Brain microvascular endothelial cell (primary cell): ENCODE data around the gene DPPA2.

Experiments used
- DNase-seq: peaks from one replicate; pipeline ENCODE4 v3.0.0-alpha.2; 2020
- H3K27ac ChIP-seq: fragments of 250-450 bp; sonication (Bioruptor Pico); 2 replicates; pipeline ENCODE4 v1.5.1; 2020; ENCODE audit warnings: mild to moderate bottlenecking, moderate library complexity
- H3K27me3 ChIP-seq: fragments of 250-450 bp; sonication (Bioruptor Pico); replicated peaks from 2 replicates; pipeline ENCODE4 v1.5.1; 2020; ENCODE audit warnings: mild to moderate bottlenecking
- H3K36me3 ChIP-seq: fragments of 250-450 bp; sonication (Bioruptor Pico); replicated peaks from 2 replicates; pipeline ENCODE4 v1.5.1; 2020; ENCODE audit warnings: mild to moderate bottlenecking
- H3K4me3 ChIP-seq: 2 replicates; pipeline ENCODE4 v1.5.1; 2011; ENCODE audit warnings: low read depth, mild to moderate bottlenecking, control low read depth, low read length, moderate library complexity
- CTCF ChIP-seq: IDR thresholded peaks from 2 replicates; pipeline ENCODE4 v1.5.1; 2011; ENCODE audit warnings: low read depth, mild to moderate bottlenecking, moderate library complexity, low read length, control low read depth, inconsistent platforms; ENCODE audit errors: missing control alignments
- in situ Hi-C: cut with HindIII; loops from 2 replicates; pipeline ENCODE4 v1.10.0; 2017; ENCODE audit warnings: low sequenced_read_pairs, low pct_ligation_motif_present

The DPPA2 gene

GRCh38 chr3:109339714-109340648 is 23.7 kb upstream of the DPPA2 start:
- DNase-seq: no peak
- Histone ChIP-seq H3K27ac (no peak overlapping the region), H3K36me3 (no peaks in the 10 kb centered on the region), H3K27me3 (no peaks in the 10 kb centered on the region), H3K4me3 (no peak overlapping the region)
- in situ Hi-C loops: no loop called here
- no peak for TF ChIP-seq CTCF

- H3K27ac ChIP-seq: no peak overlapping the region
These were observed 22.9 kb upstream of the DPPA2 start for GRCh38 chr3:109339197-109339596.

GRCh38 chr3:109338322-109338721 is 22.0 kb upstream of the DPPA2 start:
- in situ Hi-C loops: no loop called here
- no peak for TF ChIP-seq CTCF
- no peaks in the 10 kb centered on the region for H3K27me3 ChIP-seq
- DNase-seq: no peak
- no peak overlapping the region for H3K4me3 ChIP-seq
- no peaks in the 10 kb centered on the region for H3K36me3 ChIP-seq
- H3K27ac ChIP-seq: no peak overlapping the region

More at GRCh38 chr3:109339197-109339596, 22.9 kb upstream of the DPPA2 start:
- Histone ChIP-seq H3K4me3 (no peak overlapping the region), H3K36me3 (no peaks in the 10 kb centered on the region), H3K27me3 (no peaks in the 10 kb centered on the region)
- DNase-seq: no peak
- in situ Hi-C loops: no loop called here
- no peak for TF ChIP-seq CTCF

GRCh38 chr3:109337393-109337792 is 21.1 kb upstream of the DPPA2 start, which contains the start of gene DPPA4:
Gene DPPA4, minus strand, starts transcription at chr3:109337546. Its CDS starts 29 bp downstream, at chr3:109337517.
- TF ChIP-seq CTCF: no peak
- no peak for DNase-seq
- in situ Hi-C loops: no loop called here
- Histone ChIP-seq H3K36me3 (no peaks in the 10 kb centered on the region), H3K4me3 (peak within 1 kb of the TSS; percentile 57), H3K27me3 (no peaks in the 10 kb centered on the region), H3K27ac (no peak within 1 kb of the TSS)

GRCh38 chr3:109336291-109336861 is 20.1 kb upstream of the DPPA2 start:
- peak; percentile 43 for DNase-seq
- peak overlapping the region; percentile 57 for H3K4me3 ChIP-seq

More at GRCh38 chr3:109336291-109336861, 20.1 kb upstream of the DPPA2 start:
- H3K27me3 ChIP-seq: no peaks in the 10 kb centered on the region
- H3K27ac ChIP-seq: no peak overlapping the region
- no peaks in the 10 kb centered on the region for H3K36me3 ChIP-seq
- TF ChIP-seq CTCF: no peak
- in situ Hi-C loops: no loop called here
